Lung (tissue), 12 donors: ENCODE measurements around the gene SLC35B2. TPM values are rescaled to one million over a fixed set of nuclear protein-coding genes. Genes with fewer than 3 reads are reported as not detected.

Experiments used
- ATAC-seq: fragments of 200-7000 bp; cut with Tn5 transposase; one replicate; pipeline ENCODE4 v1.9.1; 2020; ENCODE audit warnings: moderate number of reproducible peaks; ENCODE audit not compliant: insufficient read depth, low FRiP score
- DNase-seq, 3 donors: peaks; one replicate each; pipeline ENCODE4 v3.0.0-alpha.2; 2013 to 2017
- H3K27ac ChIP-seq, 2 donors: one replicate each; pipeline ENCODE4 v1.5.1; 2013; ENCODE audit warnings: mild to moderate bottlenecking in 2 of 2, moderate library complexity in 2 of 2, control low read depth in 1 of 2, inconsistent platforms in 1 of 2, low read depth in 1 of 2, low read length in 1 of 2
- H3K27me3 ChIP-seq, 3 donors: one replicate each; pipeline ENCODE4 v1.5.1; 2013; ENCODE audit warnings: low read length in 2 of 3; ENCODE audit not compliant: control insufficient read depth in 3 of 3, insufficient read depth in 3 of 3
- H3K36me3 ChIP-seq, 4 donors: one replicate each; pipeline ENCODE4 v1.5.1; 2013; ENCODE audit warnings: low read length in 4 of 4, mild to moderate bottlenecking in 1 of 4, moderate library complexity in 1 of 4; ENCODE audit not compliant: control insufficient read depth in 4 of 4, insufficient read depth in 4 of 4
- H3K4me1 ChIP-seq, 5 donors: one replicate each; pipeline ENCODE4 v1.5.1; 2013; ENCODE audit warnings: low read length in 5 of 5, mild to moderate bottlenecking in 2 of 5, moderate library complexity in 1 of 5; ENCODE audit not compliant: control insufficient read depth in 5 of 5, insufficient read depth in 5 of 5
- H3K4me3 ChIP-seq: one replicate; pipeline ENCODE4 v1.5.1; 2013; ENCODE audit warnings: mild to moderate bottlenecking, control low read depth, moderate library complexity
- H3K9ac ChIP-seq, 2 donors: one replicate each; pipeline ENCODE4 v1.5.1; 2013; ENCODE audit warnings: low read length in 2 of 2, control low read depth in 1 of 2; ENCODE audit not compliant: insufficient read depth in 1 of 2
- H3K9me3 ChIP-seq, 4 donors: one replicate each; pipeline ENCODE4 v1.5.1; 2013; ENCODE audit warnings: low read length in 3 of 4, mild to moderate bottlenecking in 1 of 4, moderate library complexity in 1 of 4; ENCODE audit not compliant: control insufficient read depth in 4 of 4, insufficient read depth in 3 of 4
- CTCF ChIP-seq: IDR thresholded peaks from 2 replicates; pipeline ENCODE4 v1.5.1; 2012; ENCODE audit warnings: mild to moderate bottlenecking; ENCODE audit errors: control extremely low read depth, extremely low read depth
- WGBS, 2 donors: extraction: QIAGEN DNeasy Blood & Tissue Kit; methylation state at CpG; one replicate each; pipeline ENCODE4 v1.1.7; 2013; 5-methylcytosine and 5-hydroxymethylcytosine counted together
- polyA plus RNA-seq, 2 donors: library from polyadenylated mRNA; stranded (reverse); fragments of 200-250 nt; gene quantifications; one replicate each; pipeline ENCODE4 v1.2.1, GENCODE V29; 2013
- total RNA-seq, 2 donors: library from RNA; depleted of rRNA in 1 of 2; stranded (reverse); fragments of >200 nt in 1 of 2; gene quantifications; one replicate each; pipeline ENCODE4 v1.2.1, GENCODE V29; 2014 to 2021
- donor health status: control.
- donor health status: control.
- donor health status: Bipolar disorder and iron deficiency.
- donor health status: healthy.
- donor health status: DM: yes; HTN: yes; CAD: no.

The SLC35B2 gene
- total and polyA plus RNA-seq, 4 donors, result 15.0 to 44.4 (median 34.9) TPM

DNA sequence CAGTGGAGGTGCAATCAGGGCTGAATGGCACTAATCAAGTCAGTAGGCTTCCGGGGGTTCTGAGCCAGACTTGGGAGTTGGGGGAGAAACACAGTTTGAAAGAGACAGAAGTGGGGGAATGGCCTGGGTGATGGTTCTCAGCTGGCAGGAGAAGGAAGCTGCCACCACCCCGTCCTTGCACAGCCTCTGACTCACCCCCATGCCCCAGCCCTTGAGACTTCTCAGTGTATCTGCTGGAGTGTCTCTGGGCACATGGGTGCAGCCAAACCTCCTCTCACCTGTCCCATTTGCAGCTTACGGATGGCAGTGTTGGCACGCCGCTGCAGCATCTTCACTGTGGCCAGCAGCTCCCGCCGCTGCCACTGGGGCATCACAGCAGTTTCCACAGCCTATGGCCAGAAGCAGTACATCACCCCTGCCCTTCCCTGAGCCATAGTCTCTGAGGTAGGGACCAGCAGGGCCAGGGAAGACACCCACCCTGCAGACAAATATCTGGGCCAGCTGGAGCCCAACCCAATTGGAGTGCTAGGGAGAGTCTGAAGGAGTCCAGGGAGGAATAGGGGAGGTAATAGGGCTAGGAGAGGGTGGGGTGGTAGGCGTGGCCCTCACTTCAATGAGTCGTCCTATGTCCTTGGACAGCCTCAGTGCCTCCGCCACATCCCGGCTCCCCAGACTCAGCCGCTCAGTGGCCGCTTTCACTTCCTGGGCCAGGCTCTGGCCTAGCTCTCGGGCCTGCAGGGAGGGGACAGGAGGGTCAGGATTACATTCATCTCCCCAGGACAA lies 44.6 kb upstream of the SLC35B2 start:
- peaks cover 0 to 10% (median 0%) of the 10 kb centered on the region in 3 donors for H3K27me3 ChIP-seq
- no peak overlapping the region for H3K9ac ChIP-seq
- H3K9me3 ChIP-seq, result peaks cover 0 to 2% (median 0%) of the 10 kb centered on the region in 4 donors
- H3K4me3 ChIP-seq, result no peak overlapping the region
- DNase-seq (no peak), ATAC-seq (no peak)
- peaks cover 0 to 10% (median 0%) of the 10 kb centered on the region in 5 donors for H3K4me1 ChIP-seq
- WGBS, 2 donors, result 89 to 93% methylated on average over 14 of the region's 14 CpGs
- H3K27ac ChIP-seq, result no peak overlapping the region
- TF ChIP-seq CTCF, result no peak
- peaks cover 0 to 63% (median 41%) of the 10 kb centered on the region in 4 donors for H3K36me3 ChIP-seq

DNA sequence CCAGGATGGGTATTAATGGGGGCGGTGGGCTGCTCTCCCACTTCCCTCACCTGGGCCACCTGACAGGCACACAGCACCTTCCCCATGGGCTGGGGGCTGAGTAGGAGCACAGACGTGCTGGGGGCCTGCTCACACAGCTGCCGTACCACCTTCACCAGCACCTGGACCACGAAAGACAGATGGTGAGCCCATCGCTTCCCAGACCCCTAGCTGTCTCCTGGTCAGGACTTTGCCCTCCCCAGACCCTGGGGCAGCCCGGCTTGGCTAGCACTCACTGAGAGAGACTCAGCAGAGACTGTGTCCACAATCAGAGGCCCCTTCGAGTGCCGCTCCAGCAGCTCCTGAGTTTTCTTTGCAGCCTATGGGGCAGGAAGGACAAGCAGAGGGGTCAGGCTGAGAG lies 43.8 kb upstream of the SLC35B2 start:
- Histone ChIP-seq H3K9me3 (peaks cover 0 to 2% (median 0%) of the 10 kb centered on the region in 4 donors), H3K27me3 (peaks cover 0 to 19% (median 9%) of the 10 kb centered on the region in 3 donors), H3K4me1 (peaks cover 0 to 12% (median 0%) of the 10 kb centered on the region in 5 donors), H3K36me3 (peaks cover 0 to 56% (median 39%) of the 10 kb centered on the region in 4 donors), H3K4me3 (no peak overlapping the region), H3K9ac (no peak overlapping the region), H3K27ac (no peak overlapping the region)
- DNase-seq, result no peak
- no peak for ATAC-seq
- no peak for TF ChIP-seq CTCF
- WGBS, 2 donors, result 93 to 95% methylated on average over 8 of the region's 8 CpGs

DNA sequence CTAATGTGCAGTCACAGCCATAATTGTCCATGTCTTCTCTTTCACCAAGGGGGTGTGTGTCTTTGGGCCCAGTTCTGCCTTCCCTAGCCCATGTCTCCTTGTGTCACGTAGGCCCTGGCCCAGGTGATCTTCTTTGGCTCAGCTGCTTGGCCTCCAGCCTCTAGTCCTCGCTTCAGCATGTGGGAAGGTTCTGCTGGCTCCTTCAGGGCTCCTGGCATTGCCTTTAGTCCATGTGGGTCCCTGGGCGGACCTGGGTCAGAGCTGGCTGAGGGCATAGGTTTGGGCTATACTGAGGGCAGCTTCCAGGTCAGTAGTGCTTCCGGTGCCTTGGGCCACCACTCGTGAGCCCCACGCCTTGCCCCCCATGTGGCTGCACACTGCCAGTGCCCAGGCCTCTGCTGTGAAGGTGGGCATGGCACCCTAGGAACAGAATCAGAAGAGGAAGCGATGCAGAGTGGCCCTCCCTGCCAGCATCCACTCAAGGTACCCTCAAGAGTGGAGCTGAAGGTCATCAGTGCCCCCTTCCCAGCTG lies 43.0 kb upstream of the SLC35B2 start:
- H3K36me3 ChIP-seq, result peaks cover 0 to 49% (median 34%) of the 10 kb centered on the region in 4 donors
- WGBS, 2 donors, result 85 to 92% methylated on average over 7 of the region's 7 CpGs
- DNase-seq, result no peak

More for the DNA sequence above, 43.0 kb upstream of the SLC35B2 start:
- Histone ChIP-seq H3K27ac (no peak overlapping the region), H3K9ac (no peak overlapping the region), H3K27me3 (peaks cover 0 to 26% (median 16%) of the 10 kb centered on the region in 3 donors), H3K9me3 (peaks cover 0 to 2% (median 0%) of the 10 kb centered on the region in 4 donors), H3K4me1 (peaks cover 0 to 12% (median 0%) of the 10 kb centered on the region in 5 donors), H3K4me3 (no peak overlapping the region)
- no peak for TF ChIP-seq CTCF
- no peak for ATAC-seq
